Duodenal mucosa (tissue), 2 donors: ENCODE measurements around the gene BCHE.
A peak's percentile ranks its signal among the peaks of the same experiment; 100 is the strongest.

Source experiments
- H3K27ac ChIP-seq: one replicate; pipeline ENCODE4 v1.7.0; 2013; ENCODE audit warnings: low read depth, low read length
- H3K27me3 ChIP-seq, 2 donors: one replicate each; pipeline ENCODE4 v1.7.0; 2013; ENCODE audit warnings: low read length in 2 of 2, control low read depth in 1 of 2; ENCODE audit not compliant: insufficient read depth in 2 of 2, control insufficient read depth in 1 of 2
- H3K36me3 ChIP-seq, 2 donors: one replicate each; pipeline ENCODE4 v1.7.0; 2013; ENCODE audit warnings: low read length in 2 of 2, control low read depth in 1 of 2; ENCODE audit not compliant: insufficient read depth in 2 of 2, control insufficient read depth in 1 of 2
- H3K4me1 ChIP-seq, 2 donors: one replicate each; pipeline ENCODE4 v1.7.0; 2013; ENCODE audit warnings: low read length in 2 of 2, control low read depth in 1 of 2; ENCODE audit not compliant: insufficient read depth in 2 of 2, control insufficient read depth in 1 of 2
- H3K4me3 ChIP-seq, 2 donors: one replicate each; pipeline ENCODE4 v1.7.0; 2013; ENCODE audit warnings: low read length in 2 of 2, low read depth in 1 of 2
- H3K9ac ChIP-seq, 2 donors: one replicate each; pipeline ENCODE4 v1.7.0; 2013; ENCODE audit warnings: low read length in 2 of 2, low read depth in 1 of 2
- H3K9me3 ChIP-seq, 2 donors: one replicate each; pipeline ENCODE4 v1.7.0; 2013; ENCODE audit warnings: low read length in 2 of 2, control low read depth in 1 of 2; ENCODE audit not compliant: control insufficient read depth in 1 of 2

Gene BCHE

GRCh38 chr3:165837058-165837525, at the start of gene BCHE:
BCHE (minus strand) TSS chr3:165837423; CDS start chr3:165831033, 6,390 bp downstream.
- no peaks in the 10 kb centered on the region for H3K36me3 ChIP-seq
- H3K27ac ChIP-seq: no peak within 1 kb of the TSS
- no peak within 1 kb of the TSS for H3K9ac ChIP-seq

GRCh38 chr3:165885558-165886270, 48.5 kb upstream of the BCHE start:
- Histone ChIP-seq H3K27ac (no peak overlapping the region), H3K4me1 (no peaks in the 10 kb centered on the region), H3K27me3 (no peaks in the 10 kb centered on the region), H3K36me3 (no peaks in the 10 kb centered on the region), H3K9ac (no peak overlapping the region), H3K9me3 (no peaks in the 10 kb centered on the region), H3K4me3 (no peak overlapping the region)

More at GRCh38 chr3:165837058-165837525, at the start of gene BCHE:
- Histone ChIP-seq H3K4me3 (peak within 1 kb of the TSS; percentile 2 to 3), H3K9me3 (no peaks in the 10 kb centered on the region), H3K27me3 (no peaks in the 10 kb centered on the region), H3K4me1 (no peaks in the 10 kb centered on the region)

- Histone ChIP-seq H3K27me3 (no peaks in the 10 kb centered on the region), H3K9me3 (no peaks in the 10 kb centered on the region), H3K4me3 (no peak overlapping the region), H3K9ac (no peak overlapping the region), H3K27ac (no peak overlapping the region), H3K36me3 (no peaks in the 10 kb centered on the region), H3K4me1 (no peaks in the 10 kb centered on the region)
Measured at GRCh38 chr3:165884518-165884917, 47.3 kb upstream of the BCHE start.

GRCh38 chr3:165883863-165884478, 46.7 kb upstream of the BCHE start:
- no peak overlapping the region for H3K27ac ChIP-seq
- no peak overlapping the region for H3K9ac ChIP-seq
- peak overlapping the region; percentile 35 to 44 for H3K4me3 ChIP-seq
- no peaks in the 10 kb centered on the region for H3K27me3 ChIP-seq
- H3K4me1 ChIP-seq: no peaks in the 10 kb centered on the region
- no peaks in the 10 kb centered on the region for H3K9me3 ChIP-seq
- H3K36me3 ChIP-seq: no peaks in the 10 kb centered on the region

GRCh38 chr3:165883117-165883516, 45.9 kb upstream of the BCHE start:
- H3K27ac ChIP-seq: no peak overlapping the region
- no peaks in the 10 kb centered on the region for H3K4me1 ChIP-seq
- no peaks in the 10 kb centered on the region for H3K27me3 ChIP-seq

GRCh38 chr3:165875644-165876043, 38.4 kb upstream of the BCHE start:
- no peak overlapping the region for H3K4me3 ChIP-seq
- no peaks in the 10 kb centered on the region for H3K27me3 ChIP-seq
- no peak overlapping the region for H3K9ac ChIP-seq
- H3K36me3 ChIP-seq: no peaks in the 10 kb centered on the region
- no peaks in the 10 kb centered on the region for H3K9me3 ChIP-seq
- H3K27ac ChIP-seq: no peak overlapping the region
- H3K4me1 ChIP-seq: no peaks in the 10 kb centered on the region

More at GRCh38 chr3:165883117-165883516, 45.9 kb upstream of the BCHE start:
- H3K9ac ChIP-seq: no peak overlapping the region
- H3K4me3 ChIP-seq: no peak overlapping the region
- no peaks in the 10 kb centered on the region for H3K9me3 ChIP-seq
- no peaks in the 10 kb centered on the region for H3K36me3 ChIP-seq

- Histone ChIP-seq H3K36me3 (no peaks in the 10 kb centered on the region), H3K9ac (no peak overlapping the region), H3K4me3 (no peak overlapping the region), H3K4me1 (no peaks in the 10 kb centered on the region), H3K27me3 (no peaks in the 10 kb centered on the region), H3K27ac (no peak overlapping the region), H3K9me3 (no peaks in the 10 kb centered on the region)
Measured at GRCh38 chr3:165874663-165875489, 37.7 kb upstream of the BCHE start.

- Histone ChIP-seq H3K9ac (no peak overlapping the region), H3K27ac (no peak overlapping the region), H3K4me3 (no peak overlapping the region), H3K4me1 (no peaks in the 10 kb centered on the region), H3K36me3 (no peaks in the 10 kb centered on the region), H3K9me3 (no peaks in the 10 kb centered on the region), H3K27me3 (no peaks in the 10 kb centered on the region)
Measured at GRCh38 chr3:165868088-165868487, 30.9 kb upstream of the BCHE start.

- H3K27ac ChIP-seq: no peak overlapping the region
- H3K4me1 ChIP-seq: no peaks in the 10 kb centered on the region
- no peaks in the 10 kb centered on the region for H3K27me3 ChIP-seq
- H3K4me3 ChIP-seq: no peak overlapping the region
- no peak overlapping the region for H3K9ac ChIP-seq
- no peaks in the 10 kb centered on the region for H3K36me3 ChIP-seq
- H3K9me3 ChIP-seq: no peaks in the 10 kb centered on the region
Measured at GRCh38 chr3:165859061-165859460, 21.8 kb upstream of the BCHE start.

GRCh38 chr3:165855581-165855980, 18.4 kb upstream of the BCHE start:
- Histone ChIP-seq H3K9me3 (no peaks in the 10 kb centered on the region), H3K27ac (no peak overlapping the region), H3K9ac (no peak overlapping the region), H3K4me1 (no peaks in the 10 kb centered on the region), H3K36me3 (no peaks in the 10 kb centered on the region), H3K4me3 (no peak overlapping the region), H3K27me3 (no peaks in the 10 kb centered on the region)
